ENCODE data around the gene ADAP1. TPM values are rescaled to one million over a fixed set of nuclear protein-coding genes. Genes with fewer than 3 reads are reported as not detected.
"Not testable (repeated sequence)": the region's sequence is repeated elsewhere in the genome, so short reads cannot be mapped to it uniquely, and the experiment has no call there.

The ADAP1 gene
- total RNA-seq, 1 experiment from 2014 or later: 173 TPM

- H3K4me3 Mint-ChIP-seq (ENCODE audit: low read depth, unreplicated experiment): peak overlapping the region; percentile 65
- no TSS peak for BruUV-seq (replicated peaks)
- intact Hi-C loops (cut with micrococcal nuclease; ENCODE audit: unreplicated experiment): loop anchor here (5.0 kb wide), 1 partner anchor 34 kb away; no protein-coding TSS in a partner anchor
- H3K27me3 Mint-ChIP-seq (ENCODE audit: unreplicated experiment): no peaks in the 10 kb centered on the region
- DNase-seq: peak; percentile 84
- peaks cover 6% of the 10 kb centered on the region for H3K9me3 Mint-ChIP-seq (ENCODE audit: low read depth, unreplicated experiment)
- no peak for TF ChIP-seq CTCF (IDR thresholded peaks at IDR 0.05; ENCODE audit: unreplicated experiment)
- H3K27ac Mint-ChIP-seq (ENCODE audit: unreplicated experiment): peak overlapping the region; percentile 97
- CTCF ChIA-PET: interaction anchor here (0.7 to 1.9 kb wide), 5 partner anchors 18 to 78 kb away, joined by 3 to 17 read pairs (median 10); no protein-coding TSS in a partner anchor
- peaks cover 75% of the 10 kb centered on the region for H3K36me3 Mint-ChIP-seq (ENCODE audit: insufficient read depth, unreplicated experiment)
- H3K4me1 Mint-ChIP-seq (ENCODE audit: low read depth, unreplicated experiment): peaks cover 69% of the 10 kb centered on the region
Observed at GRCh38 chr7:946256-946996, 8.1 kb downstream of the ADAP1 start.

GRCh38 chr7:945556-946255 is 8.8 kb downstream of the ADAP1 start:
- peaks cover 11% of the 10 kb centered on the region for H3K9me3 Mint-ChIP-seq (ENCODE audit: low read depth, unreplicated experiment)
- CTCF ChIA-PET: interaction anchor here (0.6 to 1.9 kb wide), 7 partner anchors 17 to 132 kb away, joined by 3 to 17 read pairs (median 4); no protein-coding TSS in a partner anchor
- no TSS peak for BruUV-seq (replicated peaks)
- H3K27ac Mint-ChIP-seq (ENCODE audit: unreplicated experiment): peak overlapping the region; percentile 97
- TF ChIP-seq CTCF (IDR thresholded peaks at IDR 0.05; ENCODE audit: unreplicated experiment): no peak
- H3K27me3 Mint-ChIP-seq (ENCODE audit: unreplicated experiment): no peaks in the 10 kb centered on the region
- H3K36me3 Mint-ChIP-seq (ENCODE audit: insufficient read depth, unreplicated experiment): peaks cover 75% of the 10 kb centered on the region
- H3K4me3 Mint-ChIP-seq (ENCODE audit: low read depth, unreplicated experiment): peak overlapping the region; percentile 65
- intact Hi-C loops (cut with micrococcal nuclease; ENCODE audit: unreplicated experiment): loop anchor here (2.0 to 5.0 kb wide), 2 partner anchors 17 to 33 kb away; no protein-coding TSS in a partner anchor
- H3K4me1 Mint-ChIP-seq (ENCODE audit: low read depth, unreplicated experiment): peaks cover 70% of the 10 kb centered on the region
- peak; percentile 100 for DNase-seq

GRCh38 chr7:945147-945555 is 9.3 kb downstream of the ADAP1 start:
- peak overlapping the region; percentile 65 for H3K4me3 Mint-ChIP-seq (ENCODE audit: low read depth, unreplicated experiment)
- BruUV-seq (replicated peaks): no TSS peak
- CTCF ChIA-PET: interaction anchor here (1.0 to 1.9 kb wide), 5 partner anchors 16 to 48 kb away, joined by 3 to 17 read pairs (median 10); no protein-coding TSS in a partner anchor
- H3K4me1 Mint-ChIP-seq (ENCODE audit: low read depth, unreplicated experiment): peaks cover 68% of the 10 kb centered on the region
- H3K36me3 Mint-ChIP-seq (ENCODE audit: insufficient read depth, unreplicated experiment): peaks cover 75% of the 10 kb centered on the region
- no peak for DNase-seq
- H3K27ac Mint-ChIP-seq (ENCODE audit: unreplicated experiment): peak overlapping the region; percentile 97
- peaks cover 14% of the 10 kb centered on the region for H3K9me3 Mint-ChIP-seq (ENCODE audit: low read depth, unreplicated experiment)
- no peaks in the 10 kb centered on the region for H3K27me3 Mint-ChIP-seq (ENCODE audit: unreplicated experiment)
- TF ChIP-seq CTCF (IDR thresholded peaks at IDR 0.05; ENCODE audit: unreplicated experiment): no peak
- intact Hi-C loops (cut with micrococcal nuclease; ENCODE audit: unreplicated experiment): loop anchor here (2.0 to 5.0 kb wide), 2 partner anchors 16 to 33 kb away; no protein-coding TSS in a partner anchor

GRCh38 chr7:944744-945143 is 9.7 kb downstream of the ADAP1 start:
- H3K4me1 Mint-ChIP-seq (ENCODE audit: low read depth, unreplicated experiment): peaks cover 68% of the 10 kb centered on the region
- intact Hi-C loops (cut with micrococcal nuclease; ENCODE audit: unreplicated experiment): loop anchor here (2.0 to 5.0 kb wide), 2 partner anchors 16 to 32 kb away; no protein-coding TSS in a partner anchor
- no peak for DNase-seq
- peak overlapping the region; percentile 97 for H3K27ac Mint-ChIP-seq (ENCODE audit: unreplicated experiment)
- no peaks in the 10 kb centered on the region for H3K27me3 Mint-ChIP-seq (ENCODE audit: unreplicated experiment)
- peaks cover 75% of the 10 kb centered on the region for H3K36me3 Mint-ChIP-seq (ENCODE audit: insufficient read depth, unreplicated experiment)
- BruUV-seq (replicated peaks): no TSS peak
- CTCF ChIA-PET: interaction anchor here (1.6 to 1.9 kb wide), 2 partner anchors 19 to 31 kb away, joined by 10 read pairs; no protein-coding TSS in a partner anchor
- peaks cover 14% of the 10 kb centered on the region for H3K9me3 Mint-ChIP-seq (ENCODE audit: low read depth, unreplicated experiment)
- TF ChIP-seq CTCF (IDR thresholded peaks at IDR 0.05; ENCODE audit: unreplicated experiment): no peak
- peak overlapping the region; percentile 65 for H3K4me3 Mint-ChIP-seq (ENCODE audit: low read depth, unreplicated experiment)

- not testable (repeated sequence) for DNase-seq; H3K27ac Mint-ChIP-seq (ENCODE audit: unreplicated experiment); BruUV-seq (replicated peaks); H3K4me3 Mint-ChIP-seq (ENCODE audit: low read depth, unreplicated experiment); H3K27me3 Mint-ChIP-seq (ENCODE audit: unreplicated experiment)
- peaks cover 71% of the 10 kb centered on the region for H3K36me3 Mint-ChIP-seq (ENCODE audit: insufficient read depth, unreplicated experiment)
- peaks cover 14% of the 10 kb centered on the region for H3K9me3 Mint-ChIP-seq (ENCODE audit: low read depth, unreplicated experiment)
- peaks cover 60% of the 10 kb centered on the region for H3K4me1 Mint-ChIP-seq (ENCODE audit: low read depth, unreplicated experiment)
- CTCF ChIA-PET: interaction anchor here (0.8 kb wide), 1 partner anchor 741 kb away, joined by 6 read pairs; no protein-coding TSS in a partner anchor
- intact Hi-C loops (cut with micrococcal nuclease; ENCODE audit: unreplicated experiment): loop anchor here (2.0 kb wide), 1 partner anchor 15 kb away; no protein-coding TSS in a partner anchor
Observed at GRCh38 chr7:943793-944192, 10.7 kb downstream of the ADAP1 start.

All from Calu3 (cell line).